Mesenteric fat pad (tissue), 1 donor: ENCODE measurements around the gene NBEA. TPM values are rescaled to one million over a fixed set of nuclear protein-coding genes. Genes with fewer than 3 reads are reported as not detected.
"Not testable (repeated sequence)": the region's sequence is repeated elsewhere in the genome, so short reads cannot be mapped to it uniquely, and the experiment has no call there.

Experiments used
- DNase-seq: peaks from one replicate; pipeline ENCODE4 v3.0.0-alpha.2; 2020; ENCODE audit warnings: low spot score
- total RNA-seq: library from RNA; stranded (reverse); fragmentation: NEBNext Ultra II Directional; extraction: Animal tissue kit (Norgen Biotek cat#: 25700); gene quantifications from one replicate; pipeline ENCODE4 v1.2.1, GENCODE V29; 2021
- donor health status: DM: yes; HTN: yes; CAD: no.

NBEA gene
- total RNA-seq, 1 donor from 2014 or later, result 3.7 TPM

DNA sequence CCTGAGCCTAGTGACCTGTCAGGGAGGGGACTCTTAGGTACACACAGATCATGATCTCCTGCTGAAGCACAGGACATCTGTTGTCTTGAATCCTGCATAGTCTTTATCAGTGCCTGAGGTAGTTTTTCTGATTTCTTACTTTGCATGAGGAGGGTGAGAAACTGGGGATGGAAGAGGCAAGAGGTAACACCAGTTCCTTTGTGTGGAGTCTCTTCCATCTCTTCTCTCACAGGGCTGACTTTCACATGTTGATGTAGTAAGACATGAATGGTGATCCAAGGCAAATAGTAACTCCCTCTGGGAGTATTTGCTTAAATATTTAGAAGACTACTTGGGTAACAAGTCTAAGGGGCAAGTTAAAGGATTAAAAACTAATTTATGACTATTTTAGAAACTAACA lies 9.5 kb downstream of the NBEA start:
- DNase-seq, result no peak

DNA sequence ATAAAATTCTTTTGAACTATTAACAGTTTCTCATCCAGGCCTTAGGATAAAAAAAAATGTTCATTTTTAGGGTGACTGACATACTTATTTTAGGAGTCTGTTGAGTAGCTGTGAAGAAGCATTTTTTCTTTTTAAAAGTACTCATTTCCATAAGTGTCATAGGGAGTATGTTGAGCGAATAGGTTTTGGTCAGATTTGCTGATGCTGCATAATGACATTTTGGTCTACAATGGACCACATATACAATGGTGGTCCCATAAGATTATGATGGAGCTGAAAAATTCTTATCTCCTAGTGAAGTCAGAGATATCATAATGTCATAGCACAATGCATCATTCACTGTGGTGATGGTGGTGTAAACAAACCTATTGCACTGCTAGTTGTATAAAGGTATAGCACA lies 17.4 kb downstream of the NBEA start:
- DNase-seq, result no peak

DNA sequence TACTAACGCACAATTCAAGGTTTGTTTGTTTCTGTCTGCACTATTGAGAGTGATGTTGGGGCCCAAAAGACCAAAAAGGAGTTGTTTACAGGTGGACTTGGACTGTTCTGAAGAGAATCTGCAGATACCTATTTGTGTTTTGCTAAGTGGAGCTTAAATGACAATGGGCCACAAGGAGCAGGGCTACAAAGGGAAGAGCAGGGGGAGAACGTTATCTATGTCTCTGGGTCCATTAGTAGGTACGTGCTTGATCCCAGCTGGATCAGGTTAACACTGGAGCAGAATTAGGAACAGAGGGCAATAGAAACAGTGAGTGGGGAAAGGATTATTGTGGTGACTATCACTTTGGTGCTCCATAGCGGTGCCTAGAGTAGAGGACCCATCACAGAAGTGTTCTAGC lies 22.5 kb downstream of the NBEA start:
- no peak for DNase-seq

DNA sequence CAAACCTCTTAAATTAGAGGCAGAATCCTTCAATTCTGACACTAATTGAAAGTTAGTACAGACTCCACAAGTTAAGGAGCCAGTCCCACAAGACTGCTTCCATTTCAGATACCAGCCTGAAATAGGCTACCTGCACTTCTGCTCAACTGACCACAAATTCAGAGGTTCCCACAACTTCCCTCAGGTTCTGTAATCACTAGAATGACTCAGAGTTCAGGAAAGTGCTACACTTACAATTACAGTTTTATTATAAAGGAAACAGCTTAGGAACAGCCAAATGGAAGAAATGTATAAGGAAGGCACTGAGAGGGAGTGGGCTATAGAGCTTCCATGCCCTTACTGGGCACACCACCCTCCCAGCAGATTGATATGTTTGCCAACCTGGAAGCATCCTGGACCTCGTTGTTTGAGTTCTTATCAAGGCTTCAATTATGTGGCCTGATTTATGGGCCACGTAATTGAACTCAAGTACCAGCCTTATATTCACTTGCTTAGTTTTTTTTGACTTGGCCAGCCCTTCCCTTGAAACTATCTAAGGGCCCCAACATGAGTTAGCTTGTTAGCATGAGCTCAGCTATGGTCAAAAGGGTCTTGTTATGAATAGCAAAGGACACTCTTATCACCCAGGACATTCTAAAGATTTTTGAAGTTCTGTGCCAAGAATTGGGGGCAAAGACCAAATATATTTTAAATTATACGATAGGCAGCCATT lies 25.9 kb downstream of the NBEA start:
- DNase-seq, result no peak

DNA sequence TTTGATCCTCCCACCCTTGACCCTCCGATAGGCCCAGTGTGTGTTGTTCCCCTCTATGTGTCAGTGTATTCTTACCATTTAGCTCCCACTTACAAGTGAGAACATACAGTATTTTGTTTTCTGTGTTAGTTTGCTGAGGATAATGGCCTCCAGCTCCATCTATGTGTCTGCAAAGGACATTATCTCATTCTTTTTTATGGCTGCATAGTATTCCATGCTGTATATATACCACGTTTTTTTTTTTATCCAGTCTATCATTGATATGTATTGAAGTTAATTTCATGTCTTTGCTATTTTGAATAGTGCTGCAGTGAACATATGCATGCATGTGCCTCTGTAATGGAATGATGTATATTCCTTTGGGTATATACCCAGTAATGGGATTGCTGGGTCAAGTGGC lies 27.5 kb downstream of the NBEA start:
- DNase-seq, result not testable (repeated sequence)

DNA sequence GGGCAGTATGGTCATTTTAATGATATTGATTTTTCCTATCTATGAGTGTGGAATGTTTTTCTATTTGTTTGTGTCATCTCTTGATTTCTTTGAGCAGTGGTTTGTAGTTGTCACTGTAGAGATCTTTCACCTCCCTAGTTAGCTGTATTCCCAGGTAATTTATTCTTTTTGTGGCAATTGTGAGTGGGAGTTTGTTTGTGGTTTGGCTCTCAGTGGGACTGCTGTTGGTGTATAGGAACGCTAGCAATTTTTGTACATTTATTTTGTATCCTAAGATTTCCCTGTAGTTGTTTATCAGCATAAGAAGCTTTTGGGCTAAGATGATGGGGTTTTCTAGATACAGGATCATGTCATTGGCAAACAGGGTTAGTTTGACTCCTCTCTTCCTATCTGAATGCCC lies 28.9 kb downstream of the NBEA start:
- no peak for DNase-seq

DNA sequence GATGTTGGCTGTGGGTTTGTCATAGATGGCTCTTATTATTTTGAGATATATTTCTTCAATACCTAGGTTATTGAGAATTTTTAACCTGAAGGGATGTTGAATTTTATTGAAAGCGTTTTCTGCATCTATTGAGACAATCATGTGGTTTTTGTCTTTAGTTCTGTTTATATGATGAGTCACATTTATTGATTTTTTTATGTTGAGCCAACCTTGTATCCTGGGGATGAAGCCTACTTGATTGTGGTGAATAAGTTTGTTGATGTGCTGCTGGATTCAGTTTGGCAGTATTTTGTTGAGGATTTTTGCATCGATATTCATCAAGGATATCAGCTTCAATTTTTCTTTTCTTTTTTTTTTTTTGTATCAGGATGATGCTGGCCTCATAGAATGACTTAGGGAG lies 29.4 kb downstream of the NBEA start:
- no peak for DNase-seq

DNA sequence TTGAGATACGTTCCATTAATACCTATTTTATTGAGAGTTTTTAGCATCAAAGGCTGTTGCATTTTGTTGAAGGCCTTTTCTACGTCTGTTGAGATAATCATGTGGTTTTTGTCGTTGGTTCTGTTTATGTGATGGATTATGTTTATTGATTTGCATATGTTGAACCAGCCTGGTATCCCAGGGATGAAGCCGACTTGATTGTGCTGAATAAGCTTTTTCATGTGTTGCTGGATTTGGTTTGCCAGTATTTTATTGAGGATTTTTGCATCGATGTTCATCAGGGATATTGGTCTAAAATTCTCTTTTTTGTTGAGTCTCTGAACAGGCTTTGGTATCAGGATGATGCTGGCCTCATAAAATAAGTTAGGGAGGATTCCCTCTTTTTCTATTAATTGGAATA lies 43.1 kb downstream of the NBEA start:
- DNase-seq, result not testable (repeated sequence)

DNA sequence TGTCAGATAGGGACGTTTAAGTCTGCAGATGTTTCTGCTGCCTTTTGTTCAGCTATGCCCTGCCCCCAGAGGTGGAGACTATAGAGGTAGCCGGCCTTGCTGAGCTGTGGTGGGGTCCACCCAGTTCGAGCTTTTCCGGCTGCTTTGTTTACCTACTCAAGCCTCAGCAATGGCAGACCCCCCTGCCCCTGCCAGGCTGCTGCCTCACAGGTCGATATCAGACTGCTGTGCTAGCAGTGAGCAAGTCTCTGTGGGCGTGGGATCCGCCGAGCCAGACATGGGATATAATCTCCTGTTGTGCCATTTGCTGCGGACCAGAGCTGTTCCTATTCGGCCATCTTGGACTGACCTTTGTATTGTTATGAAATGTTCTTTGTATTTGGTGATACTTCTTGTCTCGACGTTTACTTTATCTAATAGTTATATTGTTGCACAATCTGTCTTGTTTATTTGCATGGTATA lies 46.3 kb downstream of the NBEA start:
- no peak for DNase-seq

DNA sequence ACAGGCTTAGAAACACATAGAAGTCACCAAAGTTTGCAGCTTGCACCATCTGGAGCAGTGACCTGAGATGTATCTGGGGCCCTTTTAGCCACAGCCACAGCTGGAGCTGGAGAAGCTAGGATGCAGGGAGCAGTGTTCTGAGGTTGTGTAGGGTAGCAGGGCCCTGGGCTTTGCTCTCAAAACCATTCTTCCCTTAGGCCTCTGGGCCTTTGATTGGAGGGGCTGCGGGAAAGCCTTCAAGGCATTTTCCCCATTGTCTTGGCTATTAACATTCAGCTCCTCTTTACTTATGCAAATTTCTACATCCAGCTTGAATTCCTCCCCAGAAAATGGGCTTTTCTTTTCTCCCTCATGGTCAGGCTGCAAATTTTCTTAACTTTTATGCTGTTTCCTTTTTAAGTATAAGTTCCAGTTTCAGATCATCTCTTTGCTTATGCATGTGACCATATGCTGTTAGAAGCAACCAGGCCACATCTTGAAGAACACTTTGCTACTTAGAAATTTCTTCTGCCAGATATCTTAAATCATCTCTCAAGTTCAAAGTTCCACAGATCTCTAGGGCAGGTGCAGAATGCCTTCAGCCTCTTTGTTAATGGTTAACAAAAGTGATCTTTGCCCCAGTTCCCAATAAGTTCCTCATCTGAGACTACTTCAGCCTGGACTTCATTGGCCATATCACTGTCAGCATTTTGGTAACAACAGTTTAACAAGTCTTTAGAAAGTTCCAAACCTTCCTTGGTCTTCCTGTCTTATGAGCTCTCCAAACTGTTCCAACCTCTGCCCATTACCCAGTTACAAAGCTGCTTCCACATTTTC lies 48.5 kb downstream of the NBEA start:
- no peak for DNase-seq

DNA sequence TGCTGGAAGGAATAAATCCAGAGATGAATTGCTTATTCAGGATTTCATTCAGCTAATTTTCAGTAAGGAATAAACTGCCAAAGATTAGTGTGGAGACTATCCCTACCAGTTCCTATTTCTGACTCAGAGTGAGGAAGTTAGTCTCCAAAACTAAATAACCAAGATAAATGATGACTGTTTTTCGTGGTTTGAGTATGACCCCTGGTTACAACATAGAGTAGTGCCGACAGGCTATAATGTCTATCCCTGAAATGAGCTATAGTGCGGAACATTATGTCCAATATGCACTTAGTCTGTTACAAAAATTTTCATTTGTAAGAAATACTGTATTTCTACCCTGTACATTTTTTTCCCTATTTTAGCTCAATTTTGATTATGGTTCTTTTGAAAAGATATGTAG lies 51.4 kb downstream of the NBEA start:
- no peak for DNase-seq

DNA sequence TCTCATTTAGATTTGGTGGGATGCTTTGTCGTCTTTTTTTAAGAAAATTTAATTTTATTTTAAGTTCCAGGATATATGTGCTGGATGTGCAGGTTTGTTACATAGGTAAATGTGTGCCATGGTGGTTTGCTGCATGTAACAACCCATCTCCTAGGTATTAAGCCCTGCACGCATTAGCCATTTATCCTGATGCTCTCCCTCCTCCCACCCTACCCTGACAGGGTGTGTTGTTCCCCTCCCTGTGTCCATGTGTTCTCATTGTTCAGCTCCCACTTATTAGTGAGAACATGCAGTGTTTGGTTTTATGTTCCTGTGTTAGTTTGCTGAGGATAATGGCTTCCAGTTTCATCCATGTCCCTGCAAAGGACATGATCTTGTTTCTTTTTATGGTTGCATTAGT lies 61.7 kb downstream of the NBEA start:
- DNase-seq, result not testable (repeated sequence)

DNA sequence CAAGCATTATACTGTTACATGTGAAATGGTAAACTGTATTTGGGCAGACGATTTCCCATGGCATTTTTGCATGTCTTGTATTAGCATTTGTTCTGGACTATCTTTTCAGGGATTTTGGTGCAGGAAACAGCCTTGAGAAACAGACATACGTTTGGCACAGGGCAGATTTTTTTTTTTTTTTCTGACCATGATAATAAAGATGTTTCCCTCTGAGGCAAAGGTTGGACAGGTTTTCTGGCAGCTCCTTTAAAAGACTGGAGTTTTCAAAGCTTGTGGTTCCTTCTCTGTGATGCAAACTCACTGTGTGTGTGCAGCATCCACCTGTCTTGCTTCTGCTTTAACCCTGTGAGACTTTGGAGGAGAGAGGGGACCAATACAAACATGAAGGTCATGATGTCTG lies 63.0 kb downstream of the NBEA start:
- DNase-seq, result no peak

DNA sequence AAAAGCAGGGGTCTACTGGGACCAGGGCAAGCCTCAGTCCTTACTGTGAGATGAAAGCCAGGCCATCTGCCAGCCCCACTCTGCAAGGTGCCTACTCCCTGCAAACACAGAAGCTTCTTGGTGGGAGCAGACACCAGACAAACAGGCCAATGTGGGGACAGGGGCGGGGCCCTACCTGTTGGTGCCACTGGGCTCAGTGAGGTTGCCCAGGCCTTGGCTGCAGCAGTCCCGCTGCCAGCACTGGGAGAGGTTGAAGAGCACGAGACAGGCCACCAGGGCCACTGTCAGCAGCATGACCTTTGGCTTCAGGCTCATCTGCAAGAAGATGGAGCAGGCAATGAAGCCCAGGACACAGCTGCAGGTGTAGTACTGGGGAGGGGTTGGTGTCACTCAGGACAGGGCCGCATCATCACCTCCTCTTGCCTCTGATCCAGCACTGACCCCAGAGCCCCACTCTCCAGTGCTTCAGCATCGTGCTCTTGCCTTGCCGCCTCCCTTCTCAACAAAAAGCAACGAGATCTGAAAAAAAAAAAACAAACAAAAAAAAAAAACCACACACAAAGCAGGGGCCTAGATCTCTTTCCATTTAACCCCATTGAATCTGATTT lies 72.6 kb downstream of the NBEA start:
- no peak for DNase-seq

DNA sequence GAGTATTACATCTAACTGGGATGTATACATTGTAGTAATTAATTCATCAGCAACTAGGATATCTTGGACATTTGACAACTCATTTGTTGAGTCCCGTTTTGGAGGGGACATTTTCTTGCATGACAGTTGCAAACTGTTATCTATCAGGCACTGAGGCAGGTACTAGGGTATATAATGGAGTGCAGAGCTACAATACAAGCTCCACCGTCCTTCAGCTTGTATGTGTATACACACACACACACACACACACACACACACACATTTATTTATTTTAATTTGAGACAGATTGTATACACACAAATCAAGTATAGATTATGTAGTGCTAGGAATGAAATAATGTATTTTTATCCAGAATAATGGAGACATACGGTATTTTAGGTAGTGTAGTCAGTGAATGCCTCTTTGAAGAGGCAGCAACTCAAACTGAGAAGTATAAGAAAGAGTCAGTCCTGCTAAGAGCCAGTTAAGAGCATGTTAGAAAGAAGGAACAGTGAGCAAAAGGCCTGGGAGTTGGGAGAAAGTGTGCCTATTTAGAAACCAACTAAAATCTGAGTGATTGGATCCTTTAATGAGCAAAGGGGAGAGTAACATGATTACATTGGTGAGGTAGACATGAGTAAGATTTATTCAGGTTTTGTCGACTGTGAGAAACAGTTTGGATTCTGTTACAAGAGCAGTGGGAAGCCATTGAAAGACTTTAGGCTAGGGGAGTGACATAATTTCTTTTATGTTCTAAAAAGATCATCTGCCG lies 74.5 kb downstream of the NBEA start:
- DNase-seq, result no peak

DNA sequence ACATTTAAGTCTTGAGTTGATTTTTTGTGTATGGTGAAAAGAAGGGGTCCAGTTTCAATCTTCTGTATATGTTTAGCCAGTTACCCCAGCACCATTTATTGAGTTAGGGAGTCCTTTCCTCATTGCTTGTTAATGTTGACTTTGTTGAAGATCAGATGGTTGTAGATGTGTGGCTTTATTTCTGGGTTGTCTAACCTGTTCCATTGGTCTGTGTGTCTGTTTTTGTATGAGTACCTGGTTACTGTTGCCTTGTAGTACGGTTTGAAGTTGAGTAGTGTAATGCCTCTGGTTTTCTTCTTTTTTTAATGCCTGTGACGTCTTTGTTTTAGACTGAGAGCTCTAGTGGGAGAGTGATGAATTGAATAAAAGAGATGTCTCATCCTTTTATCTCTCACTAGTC lies 83.2 kb downstream of the NBEA start:
- no peak for DNase-seq

DNA sequence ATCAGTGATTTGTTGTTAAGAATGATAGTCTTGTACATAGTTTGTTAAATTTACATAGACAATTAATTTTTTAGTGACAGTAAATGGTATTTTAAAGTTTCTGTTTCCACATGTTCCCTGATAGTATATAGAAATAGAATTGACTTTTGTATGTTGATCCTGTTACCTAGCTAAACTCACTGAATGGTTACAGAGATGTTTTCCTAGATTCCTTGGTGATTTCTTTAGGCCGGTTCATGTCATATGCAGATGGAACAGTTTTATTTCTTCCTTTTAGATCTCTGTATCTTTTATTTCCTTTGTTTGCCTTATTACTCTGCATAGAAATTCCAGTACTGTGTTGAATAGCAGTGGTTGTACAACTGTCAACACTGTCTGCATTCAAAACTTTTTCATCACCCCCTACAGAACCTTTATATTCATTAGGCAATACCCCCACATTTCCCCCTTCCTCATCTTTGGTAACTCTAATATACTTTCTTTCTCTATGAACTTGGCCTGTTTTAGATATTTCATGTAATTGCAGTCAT lies 86.3 kb downstream of the NBEA start:
- DNase-seq, result no peak

DNA sequence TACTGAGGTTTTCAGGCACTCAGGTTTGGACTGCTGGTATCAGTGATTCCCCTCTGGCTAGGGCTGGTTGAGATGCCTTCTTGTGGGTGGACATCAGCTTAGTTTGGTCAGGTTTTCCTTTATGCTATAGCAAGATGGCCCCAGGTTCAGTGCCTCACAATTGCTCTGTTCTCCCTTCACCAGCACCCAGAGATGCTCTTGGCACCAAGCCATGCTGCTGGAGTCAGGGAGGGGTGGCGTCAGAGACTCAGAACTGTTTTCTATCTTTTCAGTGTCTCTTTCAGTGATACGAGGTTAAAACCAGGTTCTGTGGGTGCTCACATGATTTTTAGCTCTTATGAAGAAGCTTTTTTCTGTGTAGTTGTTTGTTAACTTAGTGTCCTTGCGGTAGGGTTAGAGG lies 96.9 kb downstream of the NBEA start:
- DNase-seq, result no peak

DNA sequence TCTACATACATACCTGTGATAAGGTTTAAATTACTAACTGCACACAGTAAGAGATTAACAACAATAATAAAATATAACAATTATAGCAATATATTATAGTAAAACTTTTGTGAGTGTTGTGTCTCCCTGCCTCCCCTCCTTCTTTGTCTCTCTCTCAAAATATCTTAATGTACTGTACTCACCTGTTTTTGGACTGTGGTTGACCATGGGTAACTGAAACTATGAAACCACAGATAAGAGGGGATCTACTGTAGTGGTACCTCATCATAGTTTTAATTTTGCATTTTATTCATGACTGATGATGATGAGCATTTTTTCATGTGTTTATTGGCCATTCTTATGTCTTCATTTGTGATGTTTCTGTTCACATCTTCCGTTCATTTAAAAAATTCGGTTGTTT lies 104.5 kb downstream of the NBEA start:
- no peak for DNase-seq

DNA sequence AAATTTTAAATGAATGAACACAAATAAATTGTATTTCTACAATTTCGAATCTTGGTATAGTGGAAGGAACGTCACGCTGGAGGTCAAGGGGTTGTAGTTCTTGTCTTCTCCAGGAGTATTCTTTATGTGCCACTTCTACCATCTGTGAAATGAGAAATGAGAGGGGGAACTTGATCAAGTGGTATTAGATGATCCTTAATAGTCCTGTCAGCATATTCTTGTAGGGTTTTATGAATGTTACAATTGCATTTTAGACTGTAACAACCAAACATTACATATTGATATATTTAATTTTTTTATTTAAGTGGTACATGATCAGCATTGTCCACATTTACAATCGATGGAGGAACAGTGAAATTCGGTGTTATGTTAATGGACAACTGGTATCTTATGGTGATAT lies 113.6 kb downstream of the NBEA start:
- DNase-seq, result no peak

DNA sequence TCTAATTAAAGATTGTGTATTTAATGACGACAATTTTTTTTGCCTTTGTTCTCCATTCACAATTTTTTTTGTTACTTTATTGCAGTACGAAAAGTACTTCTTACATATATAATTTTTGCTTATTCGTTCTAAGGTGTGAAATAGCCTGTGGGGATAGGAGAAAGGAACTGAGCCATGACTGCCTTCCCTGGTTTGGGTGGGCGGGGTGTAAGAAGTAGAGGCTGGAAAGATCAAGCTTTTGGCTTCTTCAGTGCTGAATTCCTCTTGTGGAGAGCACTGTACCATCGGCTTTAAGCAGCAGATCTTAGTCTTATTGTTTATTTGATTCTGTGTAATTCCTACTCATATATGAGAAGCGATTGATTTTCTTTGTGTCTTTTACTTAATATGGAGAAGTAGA lies 115.8 kb downstream of the NBEA start:
- no peak for DNase-seq
